ENCODE results near the gene MPDZ. TPM values are rescaled to one million over a fixed set of nuclear protein-coding genes. Genes with fewer than 3 reads are reported as not detected.

Gene MPDZ
- total RNA-seq, 4 donors from 2014 or later: 3.2 to 16.6 (median 5.3) TPM

- Histone ChIP-seq H3K36me3 (peaks cover 0 to 22% (median 3%) of the 10 kb centered on the region in 3 donors), H3K4me1 (peaks cover 0 to 7% (median 2%) of the 10 kb centered on the region in 3 donors), H3K4me3 (no peak overlapping the region), H3K9me3 (no peaks in the 10 kb centered on the region), H3K27ac (no peak overlapping the region), H3K27me3 (no peaks in the 10 kb centered on the region)
- TF ChIP-seq CTCF (IDR thresholded peaks at IDR 0.05): no peak
- no peak for TF ChIP-seq POLR2A (IDR thresholded peaks at IDR 0.05)
- DNase-seq: no peak
- intact Hi-C loops (cut with DNase I): no loop called here
- WGBS, 2 donors: 25 to 26% methylated on average over 2 of the region's 2 CpGs
These were observed 139.8 kb downstream of the MPDZ start for GRCh38 chr9:13139641-13140171.

DNA sequence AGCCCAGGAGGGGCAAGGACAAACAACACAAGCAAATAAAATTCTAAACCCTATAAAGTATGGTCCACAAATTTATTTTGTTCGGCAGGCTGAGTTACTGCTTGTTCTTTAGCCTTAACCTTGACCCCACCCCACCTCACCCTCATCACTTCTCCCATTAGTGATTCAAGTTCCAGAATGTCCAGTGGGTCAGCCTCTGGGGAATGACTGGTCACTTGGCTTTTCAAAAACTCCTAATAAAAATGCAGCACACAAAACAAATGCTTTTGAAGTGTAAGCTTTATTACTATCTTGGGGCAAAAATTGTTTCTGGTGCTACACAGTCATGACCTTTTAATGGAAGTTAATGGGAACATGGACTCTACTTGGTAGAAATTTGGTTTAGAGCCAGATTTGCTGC is 142.1 kb downstream of the MPDZ start:
- no peak overlapping the region for H3K27ac ChIP-seq

GRCh38 chr9:13131991-13132390 is 147.5 kb downstream of the MPDZ start:
- Histone ChIP-seq H3K4me1 (no peaks in the 10 kb centered on the region), H3K36me3 (peaks cover 0 to 28% (median 1%) of the 10 kb centered on the region in 3 donors), H3K4me3 (no peak overlapping the region), H3K27me3 (no peaks in the 10 kb centered on the region), H3K9me3 (no peaks in the 10 kb centered on the region), H3K27ac (no peak overlapping the region)
- intact Hi-C loops (cut with DNase I): no loop called here
- DNase-seq: no peak
- no peak for TF ChIP-seq CTCF (IDR thresholded peaks at IDR 0.05)
- no peak for TF ChIP-seq POLR2A (IDR thresholded peaks at IDR 0.05)
- 83 to 91% methylated on average over 3 of the region's 3 CpGs for WGBS, 2 donors

More for the DNA sequence above, 142.1 kb downstream of the MPDZ start:
- H3K36me3 ChIP-seq: peaks cover 0 to 26% (median 3%) of the 10 kb centered on the region in 3 donors
- no peak overlapping the region for H3K4me3 ChIP-seq
- 78 to 94% methylated on average over 1 of the region's 1 CpG for WGBS, 2 donors
- H3K9me3 ChIP-seq: no peaks in the 10 kb centered on the region
- no peak for DNase-seq
- H3K27me3 ChIP-seq: no peaks in the 10 kb centered on the region
- H3K4me1 ChIP-seq: peaks cover 0 to 7% (median 2%) of the 10 kb centered on the region in 3 donors
- intact Hi-C loops (cut with DNase I): no loop called here
- TF ChIP-seq POLR2A (IDR thresholded peaks at IDR 0.05) (no peak), CTCF (IDR thresholded peaks at IDR 0.05) (no peak)

GRCh38 chr9:13131416-13131815 is 148.1 kb downstream of the MPDZ start:
- H3K36me3 ChIP-seq: peaks cover 0 to 25% (median 0%) of the 10 kb centered on the region in 3 donors
- intact Hi-C loops (cut with DNase I): no loop called here
- H3K4me1 ChIP-seq: no peaks in the 10 kb centered on the region
- 69 to 80% methylated on average over 6 of the region's 6 CpGs for WGBS, 2 donors
- no peaks in the 10 kb centered on the region for H3K27me3 ChIP-seq
- no peaks in the 10 kb centered on the region for H3K9me3 ChIP-seq
- DNase-seq: no peak
- H3K4me3 ChIP-seq: no peak overlapping the region
- TF ChIP-seq POLR2A (IDR thresholded peaks at IDR 0.05) (no peak), CTCF (IDR thresholded peaks at IDR 0.05) (no peak)
- H3K27ac ChIP-seq: no peak overlapping the region

- no peak overlapping the region for H3K27ac ChIP-seq
- H3K36me3 ChIP-seq: peaks cover 0 to 19% (median 0%) of the 10 kb centered on the region in 3 donors
- WGBS, 2 donors: 50% methylated on average over 1 of the region's 1 CpG; no CpG with 5 or more reads in 1 of the 2 donors
- H3K27me3 ChIP-seq: no peaks in the 10 kb centered on the region
- DNase-seq: no peak
- no peak overlapping the region for H3K4me3 ChIP-seq
- no peaks in the 10 kb centered on the region for H3K9me3 ChIP-seq
- TF ChIP-seq POLR2A (IDR thresholded peaks at IDR 0.05) (no peak), CTCF (IDR thresholded peaks at IDR 0.05) (no peak)
- no peaks in the 10 kb centered on the region for H3K4me1 ChIP-seq
- intact Hi-C loops (cut with DNase I): no loop called here
These were observed 151.1 kb downstream of the MPDZ start for GRCh38 chr9:13128266-13128860.
